Endothelial cell of umbilical vein (primary cell): Measurements from ENCODE around the gene ABHD17A. TPM values are rescaled to one million over a fixed set of nuclear protein-coding genes. Genes with fewer than 3 reads are reported as not detected.

ENCODE experiments used
- BruUV-seq: library from RNA; stranded (reverse); fragments of 400-500 nt; replicated peaks from 2 replicates; lab custom pipeline; 2021; lab: Mats Ljungman, UMichigan
- CTCF ChIA-PET: fragments of 300-600, 350-600 bp; sonication (Branson Sonifier 250); formaldehyde crosslinking; loops from one replicate; lab custom pipeline; 2021; ENCODE audit warnings: antibody characterized with exemption, inconsistent platforms; lab: Charles Lee
- POLR2A ChIA-PET: fragments of 300-600, 350-600 bp; sonication (Branson Sonifier 250); formaldehyde crosslinking; loops from one replicate; lab custom pipeline; 2021; ENCODE audit warnings: antibody characterized with exemption, inconsistent platforms; lab: Charles Lee
- DNase-seq: peaks from one replicate; pipeline ENCODE4 v3.0.0-alpha.2; 2011; ENCODE audit warnings: low read depth, low spot score
- FAIRE-seq: peaks from 2 replicates; lab custom pipeline; 2011; peaks lifted over from hg19 to GRCh38; lab: Jason Lieb, UNC
- H2AFZ ChIP-seq: 2 replicates; pipeline ENCODE4 v1.6.0; 2012; ENCODE audit warnings: low read depth, low read length, control low read depth, inconsistent platforms
- H3K27ac ChIP-seq: 2 replicates; pipeline ENCODE4 v1.5.1; 2011; ENCODE audit warnings: low read depth, mild to moderate bottlenecking, control low read depth, low read length, moderate library complexity; ENCODE audit not compliant: insufficient read depth
- H3K27me3 ChIP-seq, 2 experiments: 2 replicates each; pipeline versions ENCODE4 v1.6.0 to v1.6.1; 2011; ENCODE audit warnings: low read length in 2 of 2, mixed read lengths in 1 of 2; ENCODE audit not compliant: control insufficient read depth in 2 of 2, insufficient read depth in 2 of 2
- H3K36me3 ChIP-seq, 2 experiments: 2 replicates in 1 of 2; 3 replicates in 1 of 2; pipeline ENCODE4 v1.5.1; 2011; ENCODE audit warnings: low read length in 2 of 2, mild to moderate bottlenecking in 1 of 2, moderate library complexity in 1 of 2; ENCODE audit not compliant: control insufficient read depth in 2 of 2, insufficient read depth in 2 of 2; ENCODE audit errors: extremely low read depth in 1 of 2
- H3K4me1 ChIP-seq: 3 replicates; pipeline ENCODE4 v1.5.1; 2011; ENCODE audit warnings: mild to moderate bottlenecking, low read length; ENCODE audit not compliant: control insufficient read depth, insufficient read depth; ENCODE audit errors: extremely low read depth
- H3K4me2 ChIP-seq: 2 replicates; pipeline ENCODE4 v1.6.1; 2011; ENCODE audit warnings: low read length, control low read depth, mixed read lengths; ENCODE audit not compliant: insufficient read depth
- H3K4me3 ChIP-seq, 3 experiments: fragments of 200-600 bp in 1 of 3; sonication (generic), shearing (Covaris generic) in 1 of 3; replicated peaks in 1 of 3; 2 replicates each; pipeline ENCODE4 v1.5.1; 2011 to 2016; ENCODE audit warnings: control low read depth in 3 of 3, low read length in 3 of 3, mild to moderate bottlenecking in 2 of 3, inconsistent platforms in 1 of 3, low read depth in 1 of 3, moderate library complexity in 1 of 3; ENCODE audit not compliant: insufficient read depth in 1 of 3
- H3K79me2 ChIP-seq: 2 replicates; pipeline ENCODE4 v1.6.0; 2012; ENCODE audit warnings: low read length, inconsistent platforms; ENCODE audit not compliant: control insufficient read depth, insufficient read depth
- H3K9ac ChIP-seq: replicated peaks from 2 replicates; pipeline ENCODE3; 2011; ENCODE audit warnings: low read length, control low read depth; ENCODE audit not compliant: insufficient read depth; ENCODE audit errors: extremely low read depth
- H3K9me1 ChIP-seq: replicated peaks from 3 replicates; pipeline ENCODE4 v1.6.0; 2011; ENCODE audit warnings: mild to moderate bottlenecking, low read length; ENCODE audit not compliant: control insufficient read depth, insufficient read depth; ENCODE audit errors: extremely low read depth
- H3K9me3 ChIP-seq: replicated peaks from 2 replicates; pipeline ENCODE4 v1.5.1; 2012; ENCODE audit warnings: low read length, inconsistent platforms; ENCODE audit not compliant: control insufficient read depth, insufficient read depth
- H4K20me1 ChIP-seq: replicated peaks from 2 replicates; pipeline ENCODE3; 2011; ENCODE audit warnings: mild to moderate bottlenecking, low read length; ENCODE audit not compliant: control insufficient read depth, insufficient read depth; ENCODE audit errors: extremely low read depth
- CTCF ChIP-seq, 2 donors: IDR thresholded peaks; 1 replicate in 1 of 2; 2 replicates in 1 of 2; pipeline ENCODE4 v1.5.1; 2011; ENCODE audit warnings: low read length in 2 of 2, mild to moderate bottlenecking in 2 of 2, moderate library complexity in 2 of 2, control low read depth in 1 of 2, inconsistent platforms in 1 of 2, low read depth in 1 of 2; ENCODE audit not compliant: insufficient read depth in 1 of 2; ENCODE audit errors: extremely low read depth in 1 of 2
- EZH2 ChIP-seq: IDR thresholded peaks from 2 replicates; pipeline ENCODE4 v1.6.1; 2012; ENCODE audit warnings: borderline replicate concordance, low read depth, mild to moderate bottlenecking, moderate library complexity, low read length, inconsistent platforms; ENCODE audit not compliant: severe bottlenecking
- FOS ChIP-seq: IDR thresholded peaks from 2 replicates; pipeline ENCODE4 v1.6.1; 2011; ENCODE audit warnings: mild to moderate bottlenecking, low read length, moderate library complexity, borderline replicate concordance; ENCODE audit not compliant: insufficient read depth
- GATA2 ChIP-seq: IDR thresholded peaks from 2 replicates; pipeline ENCODE4 v1.7.0; 2011; ENCODE audit warnings: low read depth, mild to moderate bottlenecking, moderate library complexity, mixed read lengths, low read length; ENCODE audit not compliant: insufficient read length, insufficient read depth
- JUN ChIP-seq: IDR thresholded peaks from 2 replicates; pipeline ENCODE4 v1.6.1; 2011; ENCODE audit warnings: borderline replicate concordance, low read depth; ENCODE audit not compliant: insufficient read length, insufficient read depth
- MAX ChIP-seq: IDR thresholded peaks from 2 replicates; pipeline ENCODE4 v1.6.1; 2011; ENCODE audit not compliant: insufficient read depth, insufficient read length
- MYC ChIP-seq: IDR thresholded peaks from one replicate; pipeline ENCODE4 v1.6.1; 2011; ENCODE audit warnings: mild to moderate bottlenecking, low read depth, low read length
- POLR2A ChIP-seq: IDR thresholded peaks from 2 replicates; pipeline ENCODE4 v1.6.1; 2012; ENCODE audit warnings: low read depth, mild to moderate bottlenecking, control low read depth, low read length
- POLR2AphosphoS5 ChIP-seq: IDR thresholded peaks from 2 replicates; pipeline ENCODE4 v1.6.1; 2012; ENCODE audit warnings: low read depth, mild to moderate bottlenecking, control low read depth, low read length, moderate library complexity; ENCODE audit not compliant: insufficient read depth
- dilution Hi-C: fragments of 300-500 bp; cut with MboI; formaldehyde crosslinking; loops from one replicate; pipeline ENCODE4 v1.15.0; 2019; ENCODE audit warnings: low sequenced_read_pairs; ENCODE audit not compliant: extremely low pct_ligation_motif_present
- intact Hi-C: fragments of 100-400 bp; cut with micrococcal nuclease; formaldehyde crosslinking; loops from one replicate; pipeline ENCODE4 v1.10.0; 2022
- polyA plus RNA-seq, 4 experiments: library from polyadenylated mRNA; depleted of rRNA in 3 of 4; stranded (reverse) in 3 of 4; unstranded in 1 of 4; fragments of >200 nt; gene quantifications; 2 replicates each; pipeline versions ENCODE4 v1.2.1 to v1.2.3, GENCODE V29; 2011 to 2012; ENCODE audit warnings: missing spikeins in 1 of 4
- total RNA-seq: library from RNA; stranded (reverse); gene quantifications from 2 replicates; pipeline ENCODE4 v1.2.3, GENCODE V29; 2021

ABHD17A gene
- total and polyA plus RNA-seq, 2 donors (not counting 3 experiments of a cell fraction or from before 2014, with no cell fraction given) = 89.8 to 143 TPM

GRCh38 chr19:1852581-1853128, 32.6 kb downstream of the ABHD17A start:
- Histone ChIP-seq H3K9me3 (no peaks in the 10 kb centered on the region), H3K27ac (no peak overlapping the region), H3K4me2 (no peak overlapping the region), H3K4me3 (no peak overlapping the region), H3K9me1 (no peaks in the 10 kb centered on the region), H3K9ac (no peak overlapping the region), H3K27me3 (no peaks in the 10 kb centered on the region), H3K36me3 (no peaks in the 10 kb centered on the region), H3K4me1 (peaks cover 25% of the 10 kb centered on the region), H2AFZ (no peak overlapping the region), H4K20me1 (no peaks in the 10 kb centered on the region), H3K79me2 (peaks cover 44% of the 10 kb centered on the region)
- CTCF ChIA-PET = interaction anchor here (1.1 to 1.8 kb wide), 3 partner anchors 14 to 27 kb away, joined by 3 to 8 read pairs (median 3); no protein-coding TSS in a partner anchor
- POLR2A ChIA-PET = no interaction called here
- TF ChIP-seq POLR2AphosphoS5 (no peak), POLR2A (no peak), MYC (no peak), MAX (no peak), GATA2 (no peak), JUN (no peak), CTCF (IDR thresholded peaks at IDR 0.05; ENCODE audit: extremely low read depth in 1 of 2, insufficient read depth in 1 of 2, low read depth in 1 of 2, low read length in 2 of 2) (no peak), EZH2 (no peak), FOS (no peak)
- intact Hi-C loops (no loop called here), dilution Hi-C loops (no loop called here)
- no TSS peak for BruUV-seq
- DNase-seq (no peak), FAIRE-seq (no peak)
